ENCODE measurements around the gene CRIM1.

The CRIM1 gene

DNA sequence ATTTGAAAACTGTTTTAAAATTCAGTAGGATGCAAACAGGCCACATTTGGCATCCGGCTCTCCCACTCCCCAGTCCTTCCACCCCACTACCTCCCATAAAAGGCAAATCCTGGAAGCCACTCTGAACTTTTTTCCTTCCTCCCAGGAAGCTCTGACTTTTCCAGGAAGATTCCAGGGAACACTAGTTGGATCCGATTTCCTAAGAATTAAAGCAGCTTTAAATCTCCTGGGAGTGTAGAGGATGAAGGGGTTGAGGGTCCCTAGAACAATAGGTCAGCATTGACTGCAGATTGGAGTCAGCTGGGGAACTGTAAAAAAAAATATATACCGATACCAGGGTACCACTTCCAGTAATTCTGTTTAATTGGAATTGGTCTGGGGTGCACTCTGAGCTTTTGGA lies 76.9 kb downstream of the CRIM1 start:
- no peak for DNase-seq

DNA sequence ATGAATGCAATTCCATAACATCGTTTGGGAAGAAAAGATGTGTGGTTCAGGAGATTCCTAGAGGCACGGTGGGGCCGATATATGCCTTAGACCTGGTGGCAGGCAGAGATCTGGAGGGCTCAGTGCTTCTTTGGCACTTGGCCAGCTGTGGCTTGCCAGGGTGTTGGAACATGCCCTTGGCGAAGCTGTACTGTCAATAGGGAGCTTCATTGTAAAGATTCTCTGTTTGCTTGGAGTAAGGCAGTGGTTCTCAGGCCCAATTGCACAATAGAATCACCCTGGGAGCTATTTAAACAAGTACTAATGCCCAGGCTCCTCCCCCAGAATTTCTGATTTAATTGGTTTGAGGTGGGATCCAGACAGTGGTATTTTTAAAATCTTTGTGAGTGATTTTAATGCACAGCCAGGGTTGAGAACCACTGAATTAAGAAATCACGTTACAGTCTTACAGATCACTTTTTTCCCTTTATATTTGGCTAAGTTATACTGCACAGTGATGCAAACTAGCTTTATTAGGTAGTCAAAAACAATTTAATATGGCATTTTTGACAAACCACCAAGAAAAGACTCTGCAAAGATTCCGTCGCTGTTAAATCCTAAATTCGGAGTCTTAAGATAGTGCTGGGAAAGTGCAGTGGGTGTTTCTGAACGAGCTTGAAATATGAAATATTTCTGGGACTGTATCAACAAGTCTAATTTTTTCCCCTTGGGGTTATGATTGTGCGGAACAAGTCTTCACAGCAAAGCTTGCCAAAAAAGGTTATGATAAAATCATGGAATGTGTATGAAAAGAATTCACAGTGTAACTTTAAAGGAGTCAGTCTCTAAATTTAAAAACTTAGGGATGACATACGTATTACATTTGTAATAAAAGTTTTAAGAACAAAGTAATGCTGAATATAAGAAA lies 78.0 kb downstream of the CRIM1 start:
- peak; percentile 20 for DNase-seq

DNA sequence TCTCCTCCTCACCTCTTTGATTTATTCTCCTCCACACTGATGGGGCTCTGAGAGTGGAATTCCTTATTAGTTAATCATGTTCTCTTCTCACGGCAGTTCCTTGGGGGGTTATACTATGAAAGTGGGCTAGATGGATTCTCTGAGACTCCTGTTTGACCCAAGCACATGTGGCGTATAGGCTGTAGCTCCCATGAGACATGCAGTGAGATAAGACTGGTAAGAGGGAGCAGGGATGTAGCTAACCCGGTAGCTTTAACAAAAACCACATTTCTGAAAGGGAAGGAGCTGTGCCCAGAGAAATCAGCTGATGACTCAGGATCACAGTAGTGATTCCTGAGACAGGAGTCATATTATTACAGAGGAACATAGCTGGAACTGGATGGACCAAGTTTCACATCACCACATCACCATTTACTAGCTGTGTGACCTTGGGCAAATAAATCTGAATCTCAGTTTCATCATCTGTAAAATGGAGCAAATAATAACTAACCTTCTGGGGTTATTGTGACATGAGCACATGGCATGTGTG lies 82.9 kb downstream of the CRIM1 start:
- DNase-seq: no peak

DNA sequence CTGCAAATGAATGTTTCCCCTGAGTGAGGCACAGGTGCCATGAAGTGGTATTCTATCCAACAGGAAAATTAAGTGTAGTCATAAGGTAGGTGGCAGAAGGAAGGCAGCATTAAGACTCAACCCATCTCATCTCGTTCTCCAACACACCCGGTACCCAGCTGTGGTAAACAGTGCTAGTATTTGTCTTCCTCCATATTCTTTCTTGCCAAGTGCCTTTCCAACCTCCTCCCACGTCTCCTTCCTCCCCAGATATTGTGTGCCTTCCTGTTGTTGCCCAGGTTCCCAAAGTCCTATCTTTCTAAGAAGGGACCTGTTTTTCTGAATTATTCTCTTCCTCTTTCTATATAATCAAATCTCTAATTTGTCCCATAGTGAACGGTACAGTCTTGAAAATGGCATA lies 83.5 kb downstream of the CRIM1 start:
- no peak for DNase-seq

DNA sequence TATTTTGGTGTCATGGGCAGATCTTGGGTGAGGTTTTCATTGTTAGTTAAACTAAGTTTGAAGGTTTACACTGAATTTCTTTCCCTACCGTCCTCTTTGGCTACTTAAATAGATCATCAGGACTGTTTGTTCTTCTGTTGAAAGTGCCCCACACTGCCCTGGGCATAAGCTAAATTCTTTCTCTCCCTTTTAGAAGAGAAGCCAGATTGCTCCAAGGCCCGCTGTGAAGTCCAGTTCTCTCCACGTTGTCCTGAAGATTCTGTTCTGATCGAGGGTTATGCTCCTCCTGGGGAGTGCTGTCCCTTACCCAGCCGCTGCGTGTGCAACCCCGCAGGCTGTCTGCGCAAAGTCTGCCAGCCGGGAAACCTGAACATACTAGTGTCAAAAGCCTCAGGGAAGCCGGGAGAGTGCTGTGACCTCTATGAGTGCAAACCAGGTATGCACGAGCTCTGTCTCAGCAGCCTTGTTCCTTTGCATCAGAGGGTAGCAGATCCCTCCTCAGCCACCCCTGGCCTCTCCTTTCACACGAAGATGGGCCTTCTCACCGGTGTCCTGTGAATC lies 85.6 kb downstream of the CRIM1 start:
- no peak for DNase-seq

DNA sequence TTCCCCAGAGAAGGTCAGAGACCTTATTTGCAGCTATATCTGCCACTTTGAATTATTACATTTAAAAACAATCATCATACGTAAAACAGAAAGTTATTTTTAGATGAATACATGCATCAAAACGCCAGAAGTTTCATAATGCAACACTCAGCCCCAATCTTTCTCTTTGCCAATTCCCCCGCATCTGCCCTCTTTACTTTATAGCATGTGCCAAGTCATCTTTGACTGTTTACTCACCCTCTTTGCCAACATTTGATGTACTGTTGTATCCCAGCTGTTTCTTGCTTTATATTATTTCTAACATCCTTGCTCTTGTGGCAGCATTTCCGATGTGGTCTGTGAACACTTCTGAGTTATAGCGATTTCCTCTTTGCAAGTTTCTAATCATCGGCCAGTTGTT lies 86.2 kb downstream of the CRIM1 start:
- DNase-seq: no peak

DNA sequence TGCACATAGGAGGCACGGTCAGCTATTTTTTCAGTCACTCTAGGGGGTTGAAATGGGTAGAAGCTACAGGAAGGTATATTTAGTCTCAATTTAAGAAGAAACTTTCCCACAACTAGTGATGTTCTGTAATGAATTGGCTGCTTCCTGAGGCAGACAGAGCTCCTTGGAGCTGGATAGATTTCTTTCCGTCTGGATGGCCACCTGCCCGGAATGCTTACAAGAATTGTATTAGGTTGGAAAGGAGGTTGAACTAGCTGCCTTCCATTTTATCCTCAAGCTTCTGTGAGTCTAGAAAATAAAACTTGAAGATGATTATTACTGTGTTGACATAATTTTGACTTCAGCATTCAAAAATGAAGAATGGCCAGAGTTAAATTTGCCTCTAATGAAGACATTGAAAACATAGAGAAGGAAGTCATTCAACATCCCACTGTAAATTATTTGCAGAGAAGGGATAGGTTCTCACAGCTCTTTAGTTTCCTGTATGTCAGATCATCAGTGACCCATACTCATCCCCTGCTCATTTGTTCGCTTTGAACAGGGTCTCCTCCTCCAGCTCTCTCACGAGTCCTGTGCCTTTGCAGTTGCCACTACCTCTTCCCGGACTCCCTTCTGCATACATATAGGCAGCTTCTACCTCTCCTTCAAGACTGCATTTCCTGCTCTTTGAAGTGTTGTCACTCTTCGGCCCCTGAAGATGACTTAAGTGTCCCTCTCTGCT lies 88.8 kb downstream of the CRIM1 start:
- no peak for DNase-seq

DNA sequence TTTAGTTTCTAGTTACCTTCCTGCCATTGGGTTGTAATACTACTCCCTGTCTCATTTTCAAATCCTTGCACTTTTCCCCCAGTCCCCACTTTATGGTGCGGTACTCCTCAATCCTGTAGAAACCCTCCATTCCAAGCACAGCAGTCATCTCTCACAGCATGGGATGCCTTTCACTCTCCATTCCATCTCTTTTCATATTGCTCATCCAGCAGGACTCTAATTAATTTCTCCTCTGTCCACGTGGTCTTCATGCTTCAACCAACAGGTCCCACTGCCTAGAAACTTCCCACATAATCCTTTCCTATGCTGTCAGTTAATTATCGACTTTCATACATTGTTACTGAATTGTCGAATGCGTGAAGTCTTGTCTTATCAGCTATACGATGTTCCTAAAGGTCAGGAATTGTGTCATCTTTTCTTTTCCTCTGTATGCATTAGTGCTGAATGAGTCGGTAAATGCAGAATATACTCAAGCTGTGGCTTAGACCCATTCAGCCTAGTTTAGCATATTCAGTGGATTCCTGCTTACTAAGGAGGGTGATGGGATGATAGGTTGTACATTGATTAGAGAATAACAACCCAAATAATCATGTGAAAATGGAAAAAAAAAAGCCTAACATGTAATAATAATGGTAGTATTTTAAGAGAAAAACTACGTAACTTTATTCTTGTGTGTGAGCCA lies 89.7 kb downstream of the CRIM1 start:
- DNase-seq: no peak

DNA sequence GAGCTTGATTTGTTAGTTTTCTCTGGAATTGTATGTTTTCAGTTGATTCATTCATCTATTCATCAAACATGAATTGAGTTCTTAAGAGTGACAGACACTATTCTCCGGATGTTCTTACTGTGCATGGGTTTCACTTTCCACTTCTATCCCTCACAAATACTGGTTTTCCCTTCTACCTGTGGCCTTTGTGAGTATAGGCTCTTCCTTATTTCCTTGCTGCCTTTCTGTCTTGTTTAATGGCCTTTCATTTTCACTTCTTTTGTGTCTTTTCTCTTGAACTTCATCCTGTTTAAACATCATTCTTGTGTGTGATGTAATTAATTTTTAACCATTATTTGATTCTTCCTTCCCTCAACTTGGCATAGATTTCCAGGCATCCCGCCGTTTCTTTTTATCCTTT lies 90.7 kb downstream of the CRIM1 start:
- no peak for DNase-seq

DNA sequence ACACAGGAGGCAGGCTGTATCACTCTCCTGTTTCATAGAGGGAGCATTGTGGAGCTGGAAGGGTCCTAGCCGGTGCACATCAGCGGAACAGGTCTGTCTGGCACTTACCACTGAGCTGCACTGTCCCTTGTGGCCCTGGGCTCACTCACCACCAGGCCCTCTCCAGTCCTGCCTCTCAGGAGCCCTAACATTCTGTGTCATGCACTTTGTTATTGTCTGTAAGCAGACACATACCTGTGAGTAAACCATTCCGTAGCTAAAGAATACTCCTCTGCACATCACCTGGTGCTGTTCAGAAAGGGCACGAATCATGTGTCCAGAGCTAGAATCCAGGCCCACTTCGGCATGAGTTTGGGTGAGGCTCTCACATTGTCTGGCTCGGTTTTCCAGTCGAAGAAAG lies 93.6 kb downstream of the CRIM1 start:
- DNase-seq: no peak

DNA sequence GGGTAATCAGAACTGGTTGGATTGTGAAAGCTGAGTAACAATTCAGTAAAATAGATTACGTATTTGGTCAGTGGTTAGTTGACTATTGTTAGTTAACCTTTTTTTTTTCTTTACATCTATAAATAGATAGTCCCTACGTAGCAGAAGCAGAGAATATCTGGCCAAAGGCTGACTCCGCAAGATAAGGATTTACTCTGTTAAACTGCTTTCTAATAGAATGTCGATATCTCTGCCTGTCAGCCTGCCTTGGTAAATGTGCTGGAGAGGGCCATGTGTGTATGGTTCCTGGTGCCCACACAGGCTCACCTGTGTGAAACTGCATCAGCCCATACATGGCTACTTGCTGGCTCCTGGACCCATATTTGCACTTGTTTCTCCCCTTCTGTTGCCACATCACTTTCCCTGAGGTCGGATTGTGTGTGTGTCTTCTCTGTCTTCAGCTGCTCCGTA lies 94.4 kb downstream of the CRIM1 start:
- no peak for DNase-seq

DNA sequence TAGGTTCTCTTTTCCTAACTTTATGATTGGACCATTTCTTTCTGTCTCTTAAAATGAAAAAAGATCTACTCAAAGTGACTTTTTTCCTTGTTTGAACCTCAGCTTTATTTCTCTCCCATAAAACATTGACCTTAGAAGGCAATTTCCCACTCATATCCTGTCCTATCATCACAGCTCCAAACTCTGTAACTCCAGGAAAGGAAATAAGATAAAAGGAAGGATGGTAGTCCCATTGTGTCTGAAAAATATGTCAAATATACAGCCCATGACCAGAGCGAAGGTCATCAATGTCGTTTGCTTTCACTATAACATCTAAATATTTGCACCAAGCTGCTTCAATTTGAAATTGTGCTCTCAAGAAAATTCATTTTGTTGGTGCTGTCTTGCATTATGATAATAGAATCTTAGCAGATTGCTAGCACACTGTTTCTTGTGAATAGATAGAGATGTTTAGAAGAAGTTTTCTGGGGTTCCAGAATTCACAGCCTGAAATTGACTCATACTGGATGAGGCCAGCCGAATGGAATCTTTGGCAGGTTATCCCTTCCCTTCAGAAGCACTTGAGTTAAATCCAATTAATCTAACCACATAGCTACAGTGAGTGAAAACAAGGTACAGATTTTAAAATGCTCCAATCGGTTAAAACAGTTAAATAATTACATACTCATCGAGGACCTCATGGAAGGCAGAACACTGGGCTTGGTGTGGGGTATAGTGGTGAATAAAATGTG lies 95.1 kb downstream of the CRIM1 start:
- DNase-seq: no peak

DNA sequence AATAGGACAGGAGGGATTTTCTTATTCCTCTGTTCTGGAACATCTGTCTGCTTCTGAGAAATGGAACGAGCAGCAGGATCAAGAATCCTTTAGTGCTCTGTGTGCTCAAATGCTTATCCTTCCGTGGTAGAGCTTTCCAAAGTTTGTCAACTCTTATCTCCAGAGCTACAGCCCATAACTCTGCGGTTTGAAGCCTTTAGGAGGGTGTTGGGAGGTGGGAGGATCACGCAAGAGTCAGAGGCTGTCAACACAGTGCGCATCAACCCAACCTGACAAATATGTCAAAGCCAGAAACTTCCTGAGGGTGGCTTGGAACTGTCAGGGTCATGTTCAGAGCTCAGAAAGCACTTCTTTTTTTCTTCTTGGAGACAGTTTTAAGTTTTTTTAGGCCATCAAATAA lies 95.9 kb downstream of the CRIM1 start:
- no peak for DNase-seq

DNA sequence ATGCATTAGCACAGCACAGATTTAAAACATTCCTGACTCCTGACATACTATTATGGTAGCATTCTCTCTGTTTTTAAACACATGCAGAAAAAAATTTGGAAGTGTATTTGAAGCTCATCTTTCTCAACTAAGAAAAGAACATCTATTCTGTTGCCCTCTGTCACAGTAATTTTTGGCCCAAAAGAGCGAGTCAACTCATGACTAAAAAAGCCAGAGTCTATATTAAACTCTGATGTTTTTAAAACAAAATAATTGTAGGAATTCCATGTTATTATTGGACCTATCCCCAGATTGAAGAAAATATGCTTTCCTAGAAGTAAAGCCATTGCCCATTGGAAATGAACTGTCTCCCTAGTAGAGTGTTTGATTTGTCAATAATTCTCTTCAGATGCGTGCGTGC lies 96.7 kb downstream of the CRIM1 start:
- DNase-seq: no peak

DNA sequence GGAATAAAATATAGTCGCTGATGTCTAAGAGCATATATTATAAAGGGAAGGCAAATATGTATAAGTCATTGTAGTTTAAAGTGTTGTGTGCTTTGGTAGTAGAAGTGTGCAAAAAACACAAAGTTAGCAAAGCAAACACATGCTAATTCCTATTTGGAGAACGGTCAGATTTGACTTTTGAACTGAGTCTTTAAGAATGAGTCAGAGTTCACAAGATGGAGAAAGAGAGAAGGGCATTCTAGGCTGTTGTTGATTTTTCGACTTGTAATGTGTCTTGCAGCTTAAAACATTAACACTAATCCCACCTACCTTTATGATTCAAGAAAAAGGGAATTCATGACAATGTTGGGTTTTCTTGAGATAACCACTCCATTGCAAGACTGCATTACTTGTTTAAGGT lies 98.1 kb downstream of the CRIM1 start:
- no peak for DNase-seq

DNA sequence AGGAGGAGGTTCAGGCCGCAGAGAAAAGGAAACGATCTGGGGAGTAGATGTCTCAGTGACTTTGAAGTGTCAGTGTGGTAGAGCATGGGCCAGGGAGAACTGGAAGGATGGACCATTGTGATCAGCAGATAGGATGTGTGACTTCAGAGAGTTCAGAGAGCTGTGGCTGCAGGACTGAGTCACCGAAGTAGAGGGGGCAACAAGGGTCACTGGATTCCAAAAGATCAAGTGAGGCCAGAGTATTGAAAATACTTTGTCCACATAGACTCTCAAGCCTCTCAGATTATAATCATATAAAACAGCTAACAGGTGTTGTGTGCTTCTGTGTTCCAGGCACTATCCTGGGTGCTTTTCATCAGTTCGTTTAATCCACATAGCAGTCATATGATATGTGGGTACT lies 99.4 kb downstream of the CRIM1 start:
- no peak for DNase-seq

DNA sequence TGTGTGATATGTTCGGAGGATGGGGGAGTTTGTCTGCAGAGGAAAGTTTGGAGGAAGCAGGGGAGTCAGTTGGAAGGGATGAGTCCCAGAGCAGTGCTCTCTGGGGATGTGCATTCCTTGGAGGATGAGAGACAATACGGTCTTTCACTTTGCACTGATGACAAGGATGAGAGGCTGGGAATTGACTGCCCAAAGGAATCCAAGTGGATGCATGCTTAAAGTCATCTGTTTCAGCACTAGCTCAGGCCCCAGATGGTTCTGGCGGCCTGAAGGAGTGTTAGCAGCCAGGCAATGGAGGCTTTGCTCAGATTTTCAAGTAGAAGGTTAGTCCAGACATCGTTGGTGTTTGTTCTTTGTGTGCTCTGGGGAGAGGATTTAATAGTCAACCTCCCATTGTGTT lies 100.2 kb downstream of the CRIM1 start:
- DNase-seq: no peak

DNA sequence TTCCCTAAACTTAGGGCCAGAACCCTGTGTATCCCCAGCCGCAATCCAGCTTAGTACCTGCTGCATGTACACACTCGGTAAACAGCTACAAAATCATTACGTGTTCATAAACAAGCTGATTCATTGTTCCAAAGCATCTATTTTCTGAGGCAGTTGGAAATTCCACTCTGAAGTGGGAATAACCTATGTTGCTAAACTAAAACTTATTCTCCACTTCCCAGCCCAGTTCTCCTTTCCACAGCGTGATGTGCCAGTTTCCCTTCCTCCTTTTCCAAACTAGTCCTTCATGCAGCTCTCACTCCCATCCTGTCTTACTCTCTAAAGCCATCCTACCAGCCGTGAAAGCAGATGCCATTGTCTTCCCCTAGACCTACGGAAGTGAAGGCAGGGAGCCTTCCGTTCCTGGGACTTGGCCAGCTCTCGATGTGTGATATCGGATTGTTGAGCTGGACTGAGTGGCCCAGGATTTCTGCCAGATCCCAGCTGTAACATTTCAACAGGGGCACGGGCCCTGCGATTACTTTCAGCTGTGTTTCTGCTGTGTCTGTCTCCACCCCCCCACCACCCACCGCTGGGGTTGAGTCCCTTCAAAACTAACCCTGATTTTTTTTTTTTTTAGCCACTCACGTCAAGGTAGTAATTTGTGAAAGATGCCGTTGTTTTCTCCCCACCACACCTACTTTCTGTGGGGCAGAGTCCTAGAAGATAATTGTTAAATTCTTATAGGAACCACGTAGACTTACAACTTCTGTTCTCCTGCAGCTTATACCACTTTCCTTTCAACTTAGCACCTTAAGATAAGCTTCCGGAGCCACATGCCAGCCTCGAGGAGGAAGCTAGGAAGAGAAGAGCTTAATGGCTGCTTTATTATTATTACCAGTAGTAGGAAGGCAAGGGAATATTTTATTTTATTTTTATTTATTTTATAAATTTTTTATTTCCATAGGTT lies 100.9 kb downstream of the CRIM1 start:
- DNase-seq: no peak

DNA sequence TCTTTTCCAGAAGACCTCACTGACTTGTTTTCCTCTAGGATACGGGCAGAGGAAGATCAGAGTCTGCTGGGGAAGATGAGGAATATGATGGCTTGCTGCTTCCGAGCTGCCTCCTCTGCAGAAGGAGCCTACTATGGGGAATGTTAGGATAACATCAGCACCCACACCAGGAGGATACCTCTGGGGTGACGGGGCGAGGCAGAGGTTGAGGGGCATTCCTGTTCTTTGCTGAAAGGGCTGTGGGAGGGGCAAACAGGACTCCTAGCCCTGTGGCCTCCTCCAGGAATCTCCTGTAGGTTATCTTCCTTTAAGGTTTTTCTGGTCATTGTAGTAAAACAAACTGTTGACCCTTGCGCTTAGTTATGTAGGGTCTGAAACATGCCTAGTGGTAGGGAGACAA lies 102.5 kb downstream of the CRIM1 start:
- no peak for DNase-seq

DNA sequence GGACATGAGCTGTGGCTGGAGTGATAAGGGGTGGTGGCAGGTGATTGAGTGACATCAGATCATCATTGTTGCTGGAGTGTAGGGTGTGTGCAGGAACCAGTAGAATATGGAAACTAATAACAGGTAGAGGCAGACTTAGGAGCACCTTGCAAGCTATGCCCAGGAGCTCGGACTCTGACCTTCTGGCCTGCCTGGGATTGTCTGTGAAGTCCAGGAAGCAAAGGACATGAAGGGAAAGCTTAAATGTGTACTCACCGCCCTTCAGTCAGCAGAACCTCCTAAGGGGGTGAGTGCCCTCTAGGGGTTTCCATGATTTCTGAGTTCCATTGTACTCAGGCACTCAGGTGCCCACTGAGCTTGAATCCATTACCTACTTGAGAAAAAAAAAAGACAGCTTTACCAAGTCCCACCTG lies 104.2 kb downstream of the CRIM1 start:
- DNase-seq: peak; percentile 6

DNA sequence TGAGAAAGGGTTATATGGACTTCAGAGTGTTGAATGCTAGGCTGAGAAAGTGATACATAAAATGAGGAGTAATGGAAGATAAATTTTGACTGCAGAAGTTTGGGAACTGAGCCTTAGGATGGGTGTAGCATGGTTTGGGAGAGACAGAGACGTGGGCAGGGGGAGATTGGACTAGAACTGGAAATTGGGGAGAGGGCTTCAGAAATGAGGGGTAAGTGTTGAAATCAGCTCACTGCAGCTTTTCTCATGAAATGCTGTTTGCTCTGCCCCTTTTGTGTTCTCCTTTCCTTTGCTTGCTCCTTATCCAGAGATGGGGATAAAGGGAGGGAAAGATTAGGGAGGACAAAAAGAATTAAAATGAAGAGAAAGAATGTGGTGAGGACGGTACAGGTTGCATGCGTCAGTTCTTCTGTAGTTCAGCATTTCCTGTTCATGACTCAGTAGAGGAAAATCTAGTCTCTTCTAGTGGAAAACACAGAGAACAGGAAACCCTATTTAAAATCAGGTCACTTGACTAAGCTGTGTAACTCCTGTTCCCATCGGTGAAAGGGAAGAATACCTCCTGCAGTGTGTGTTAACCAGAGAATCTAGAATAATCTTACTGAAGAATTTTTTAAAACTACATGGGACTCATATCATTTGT lies 105.6 kb downstream of the CRIM1 start:
- DNase-seq: no peak

Data from NCI-H2171 treated with DMSO at 0.1 percent for 48 hours (cell line).